ENCODE measurements around the gene CSNK1D. TPM values are rescaled to one million over a fixed set of nuclear protein-coding genes. Genes with fewer than 3 reads are reported as not detected.

Gene CSNK1D
- total and polyA plus RNA-seq, 10 of the 15 experiments (the other 5 are each of a cell fraction or from before 2014, with no cell fraction given): 5.7 to 105 (median 58.1) TPM

DNA sequence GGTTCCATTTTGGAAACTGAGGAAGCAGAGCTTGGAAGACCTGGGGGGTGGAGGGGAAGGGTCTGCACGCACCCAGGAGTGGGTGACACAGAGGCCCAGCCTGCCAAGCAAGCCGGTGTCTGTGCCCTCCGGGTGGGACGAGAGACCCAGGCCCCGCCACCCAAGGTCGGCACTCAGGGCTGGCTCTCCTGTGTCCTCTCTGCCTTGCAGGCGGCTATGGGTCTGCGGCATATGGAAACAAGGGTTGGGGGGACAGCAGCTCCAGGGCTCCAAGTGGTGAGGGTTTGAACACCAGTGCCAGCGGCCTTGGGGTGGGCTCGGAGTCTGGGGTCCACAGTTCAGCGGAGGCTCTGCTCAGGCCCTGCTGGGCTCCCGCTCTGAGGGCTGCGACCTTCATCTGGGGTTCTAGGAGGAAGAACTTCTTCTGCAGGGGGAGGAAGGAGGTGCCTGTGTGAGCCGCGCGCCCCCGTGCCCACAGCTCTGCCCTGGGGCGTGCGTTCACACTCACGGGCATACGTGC, 48.5 kb upstream of the CSNK1D start:
- ATAC-seq: peak; percentile 8; the same call in 1 of the 3 replicates
- in situ Hi-C loops (cut with MboI): no loop called here
- no peaks in the 10 kb centered on the region for H3K36me3 ChIP-seq (ENCODE audit: control insufficient read depth in 2 of 2, insufficient read depth in 2 of 2, low read length in 1 of 2)
- H4K20me1 ChIP-seq (ENCODE audit: control insufficient read depth, insufficient read depth): no peaks in the 10 kb centered on the region
- ChIA-PET POLR2A (interaction anchor here (1.2 kb wide), 1 partner anchor 23 kb away, joined by 3 read pairs; no protein-coding TSS in a partner anchor), SMC1A (ENCODE audit: uncharacterized antibody, unreplicated experiment) (interaction anchor here (2.8 to 4.1 kb wide), 2 partner anchors 20 to 25 kb away, joined by 15 to 42 read pairs; no protein-coding TSS in a partner anchor), CTCF (interaction anchor here (0.6 to 6.2 kb wide), 7 partner anchors 16 to 185 kb away, joined by 3 to 94 read pairs (median 3); no protein-coding TSS in a partner anchor), RAD21 (ENCODE audit: unreplicated experiment) (interaction anchor here (1.7 to 6.5 kb wide), 4 partner anchors 21 to 116 kb away, joined by 7 to 77 read pairs (median 9); no protein-coding TSS in a partner anchor)
- no peak overlapping the region for H3K27ac ChIP-seq (ENCODE audit: control insufficient read depth, insufficient read depth)
- no peaks in the 10 kb centered on the region; the same call in 1 of the 3 replicates for H3K9me3 ChIP-seq (replicated peaks; ENCODE audit: control insufficient read depth, insufficient read depth, low read length)
- intact Hi-C loops (cut with micrococcal nuclease; ENCODE audit: unreplicated experiment): loop anchor here (1.0 to 2.0 kb wide), 3 partner anchors 20 to 115 kb away; no protein-coding TSS in a partner anchor
- H2AFZ ChIP-seq (ENCODE audit: control insufficient read depth, low read depth, low read length): no peak overlapping the region
- DNase-seq (ENCODE audit: low read depth, low spot score): no peak
- 10% methylated on average over 18 of the region's 21 CpGs for WGBS (ENCODE audit: insufficient coverage, insufficient replicate concordance, low lambda C conversion rate, missing lambda C conversion rate)
- no TSS peak for BruUV-seq (replicated peaks)
- no peak overlapping the region for H3K4me3 ChIP-seq
- no peak for FAIRE-seq
- H3K79me2 ChIP-seq (ENCODE audit: control insufficient read depth, insufficient read depth, low read length): no peaks in the 10 kb centered on the region
- no peak for TF ChIP-seq KAT2A (conservative IDR thresholded peaks at IDR 0.05; ENCODE audit: control insufficient read depth, low read depth, low read length)
- no peak for TF ChIP-seq SMAD1 (IDR thresholded peaks at IDR 0.05; ENCODE audit: low read depth, partially characterized antibody)
- TF ChIP-seq MEF2A (IDR thresholded peaks at IDR 0.05; ENCODE audit: insufficient read depth, low read depth, low read length): no peak
- no peak for TF ChIP-seq ZNF274 (IDR thresholded peaks at IDR 0.05; ENCODE audit: insufficient read depth, insufficient read length)
- no peak for TF ChIP-seq SRF (IDR thresholded peaks at IDR 0.05; ENCODE audit: low read depth in 2 of 2, low read length in 2 of 2)
- TF ChIP-seq MTA3 (IDR thresholded peaks at IDR 0.05; ENCODE audit: borderline replicate concordance, low read length): no peak
- TF ChIP-seq, protein P1, sequence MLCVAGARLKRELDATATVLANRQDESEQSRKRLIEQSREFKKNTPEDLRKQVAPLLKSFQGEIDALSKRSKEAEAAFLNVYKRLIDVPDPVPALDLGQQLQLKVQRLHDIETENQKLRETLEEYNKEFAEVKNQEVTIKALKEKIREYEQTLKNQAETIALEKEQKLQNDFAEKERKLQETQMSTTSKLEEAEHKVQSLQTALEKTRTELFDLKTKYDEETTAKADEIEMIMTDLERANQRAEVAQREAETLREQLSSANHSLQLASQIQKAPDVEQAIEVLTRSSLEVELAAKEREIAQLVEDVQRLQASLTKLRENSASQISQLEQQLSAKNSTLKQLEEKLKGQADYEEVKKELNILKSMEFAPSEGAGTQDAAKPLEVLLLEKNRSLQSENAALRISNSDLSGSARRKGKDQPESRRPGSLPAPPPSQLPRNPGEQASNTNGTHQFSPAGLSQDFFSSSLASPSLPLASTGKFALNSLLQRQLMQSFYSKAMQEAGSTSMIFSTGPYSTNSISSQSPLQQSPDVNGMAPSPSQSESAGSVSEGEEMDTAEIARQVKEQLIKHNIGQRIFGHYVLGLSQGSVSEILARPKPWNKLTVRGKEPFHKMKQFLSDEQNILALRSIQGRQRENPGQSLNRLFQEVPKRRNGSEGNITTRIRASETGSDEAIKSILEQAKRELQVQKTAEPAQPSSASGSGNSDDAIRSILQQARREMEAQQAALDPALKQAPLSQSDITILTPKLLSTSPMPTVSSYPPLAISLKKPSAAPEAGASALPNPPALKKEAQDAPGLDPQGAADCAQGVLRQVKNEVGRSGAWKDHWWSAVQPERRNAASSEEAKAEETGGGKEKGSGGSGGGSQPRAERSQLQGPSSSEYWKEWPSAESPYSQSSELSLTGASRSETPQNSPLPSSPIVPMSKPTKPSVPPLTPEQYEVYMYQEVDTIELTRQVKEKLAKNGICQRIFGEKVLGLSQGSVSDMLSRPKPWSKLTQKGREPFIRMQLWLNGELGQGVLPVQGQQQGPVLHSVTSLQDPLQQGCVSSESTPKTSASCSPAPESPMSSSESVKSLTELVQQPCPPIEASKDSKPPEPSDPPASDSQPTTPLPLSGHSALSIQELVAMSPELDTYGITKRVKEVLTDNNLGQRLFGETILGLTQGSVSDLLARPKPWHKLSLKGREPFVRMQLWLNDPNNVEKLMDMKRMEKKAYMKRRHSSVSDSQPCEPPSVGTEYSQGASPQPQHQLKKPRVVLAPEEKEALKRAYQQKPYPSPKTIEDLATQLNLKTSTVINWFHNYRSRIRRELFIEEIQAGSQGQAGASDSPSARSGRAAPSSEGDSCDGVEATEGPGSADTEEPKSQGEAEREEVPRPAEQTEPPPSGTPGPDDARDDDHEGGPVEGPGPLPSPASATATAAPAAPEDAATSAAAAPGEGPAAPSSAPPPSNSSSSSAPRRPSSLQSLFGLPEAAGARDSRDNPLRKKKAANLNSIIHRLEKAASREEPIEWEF (IDR thresholded peaks at IDR 0.05; ENCODE audit: insufficient replicate concordance, low read depth, low read length): no peak
- TF ChIP-seq ZNF207 (IDR thresholded peaks at IDR 0.05; ENCODE audit: borderline replicate concordance): no peak
- TF ChIP-seq PAX8 (IDR thresholded peaks at IDR 0.05): no peak
- TF ChIP-seq YY1 (IDR thresholded peaks at IDR 0.05; ENCODE audit: low read depth, low read length): no peak
- TF ChIP-seq ETV6 (conservative IDR thresholded peaks at IDR 0.05 in 1 of 2, IDR thresholded peaks at IDR 0.05 in 1 of 2; ENCODE audit: borderline replicate concordance in 1 of 2, low read depth in 1 of 2): no peak
- TF ChIP-seq YBX1 (IDR thresholded peaks at IDR 0.05): no peak
- TF ChIP-seq, protein P2, sequence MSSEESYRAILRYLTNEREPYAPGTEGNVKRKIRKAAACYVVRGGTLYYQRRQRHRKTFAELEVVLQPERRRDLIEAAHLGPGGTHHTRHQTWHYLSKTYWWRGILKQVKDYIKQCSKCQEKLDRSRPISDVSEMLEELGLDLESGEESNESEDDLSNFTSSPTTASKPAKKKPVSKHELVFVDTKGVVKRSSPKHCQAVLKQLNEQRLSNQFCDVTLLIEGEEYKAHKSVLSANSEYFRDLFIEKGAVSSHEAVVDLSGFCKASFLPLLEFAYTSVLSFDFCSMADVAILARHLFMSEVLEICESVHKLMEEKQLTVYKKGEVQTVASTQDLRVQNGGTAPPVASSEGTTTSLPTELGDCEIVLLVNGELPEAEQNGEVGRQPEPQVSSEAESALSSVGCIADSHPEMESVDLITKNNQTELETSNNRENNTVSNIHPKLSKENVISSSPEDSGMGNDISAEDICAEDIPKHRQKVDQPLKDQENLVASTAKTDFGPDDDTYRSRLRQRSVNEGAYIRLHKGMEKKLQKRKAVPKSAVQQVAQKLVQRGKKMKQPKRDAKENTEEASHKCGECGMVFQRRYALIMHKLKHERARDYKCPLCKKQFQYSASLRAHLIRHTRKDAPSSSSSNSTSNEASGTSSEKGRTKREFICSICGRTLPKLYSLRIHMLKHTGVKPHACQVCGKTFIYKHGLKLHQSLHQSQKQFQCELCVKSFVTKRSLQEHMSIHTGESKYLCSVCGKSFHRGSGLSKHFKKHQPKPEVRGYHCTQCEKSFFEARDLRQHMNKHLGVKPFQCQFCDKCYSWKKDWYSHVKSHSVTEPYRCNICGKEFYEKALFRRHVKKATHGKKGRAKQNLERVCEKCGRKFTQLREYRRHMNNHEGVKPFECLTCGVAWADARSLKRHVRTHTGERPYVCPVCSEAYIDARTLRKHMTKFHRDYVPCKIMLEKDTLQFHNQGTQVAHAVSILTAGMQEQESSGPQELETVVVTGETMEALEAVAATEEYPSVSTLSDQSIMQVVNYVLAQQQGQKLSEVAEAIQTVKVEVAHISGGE (CRISPR knock-in tag; IDR thresholded peaks at IDR 0.05): no peak
- no peaks in the 10 kb centered on the region; the same call in 1 of the 2 replicates for H3K4me1 ChIP-seq (ENCODE audit: control insufficient read depth, insufficient read depth, low read length)
- no peak overlapping the region for H3K4me2 ChIP-seq (ENCODE audit: control insufficient read depth, insufficient read depth)
- H3K27me3 ChIP-seq (replicated peaks in 1 of 2; ENCODE audit: control insufficient read depth in 2 of 2, insufficient read depth in 2 of 2, low read length in 1 of 2): no peaks in the 10 kb centered on the region; a peak in 1 of 4 replicates
- H3K9ac ChIP-seq (ENCODE audit: control insufficient read depth, insufficient read depth, low read length): no peak overlapping the region

Measured in GM12878 (cell line).